Adrenal gland (tissue), 12 donors: Measurements from ENCODE around the gene DUOXA2. TPM values are rescaled to one million over a fixed set of nuclear protein-coding genes. Genes with fewer than 3 reads are reported as not detected.

Source experiments
- DNase-seq, 7 donors: peaks; one replicate each; pipeline ENCODE4 v3.0.0-alpha.2; 2019 to 2020
- H3K27ac ChIP-seq, 5 donors: fragments of 200-600 bp; sonication (generic) in 4 of 5; 1 replicate in 3 of 5; 2 replicates in 2 of 5; pipeline versions ENCODE4 v1.5.1 to v1.8.0; 2016 to 2020; ENCODE audit warnings: mild to moderate bottlenecking in 1 of 5
- H3K27me3 ChIP-seq: fragments of 200-600 bp; 2 replicates; pipeline ENCODE4 v1.8.0; 2021
- H3K36me3 ChIP-seq, 2 donors: fragments of 200-600 bp; replicated peaks in 1 of 2; 1 replicate in 1 of 2; 2 replicates in 1 of 2; pipeline versions ENCODE4 v1.5.1 to v1.8.0; 2018 to 2022
- H3K4me1 ChIP-seq, 2 donors: fragments of 200-600 bp; replicated peaks in 1 of 2; 1 replicate in 1 of 2; 2 replicates in 1 of 2; pipeline versions ENCODE4 v1.5.1 to v1.8.0; 2018 to 2021
- H3K4me3 ChIP-seq, 4 donors: fragments of 200-600 bp; sonication (generic) in 3 of 4; one replicate each; pipeline ENCODE4 v1.5.1; 2016 to 2018
- H3K9me3 ChIP-seq, 3 donors: fragments of 200-600 bp; sonication (generic) in 1 of 3; replicated peaks in 1 of 3; 1 replicate in 2 of 3; 2 replicates in 1 of 3; pipeline versions ENCODE4 v1.5.1 to v1.8.0; 2016 to 2021
- POLR2A ChIP-seq, 2 donors: fragments of 450-650 bp; IDR thresholded peaks; one replicate each; pipeline ENCODE4 v1.6.1; 2017; ENCODE audit warnings: antibody characterized with exemption in 2 of 2, mild to moderate bottlenecking in 2 of 2, moderate library complexity in 1 of 2
- WGBS, 4 donors: extraction: QIAGEN DNeasy Blood & Tissue Kit in 2 of 4; methylation state at CpG; one replicate each; pipeline versions ENCODE4 v1.1.5 to v1.1.7; 2013 to 2017; 5-methylcytosine and 5-hydroxymethylcytosine counted together
- intact Hi-C, 2 donors: fragments of 100-400 bp; cut with DNase I; formaldehyde crosslinking; loops; one replicate each; pipeline versions ENCODE4 v1.14.1 to v1.15.0; 2022 to 2023
- polyA plus RNA-seq, 3 donors: library from polyadenylated mRNA; stranded (reverse); fragments of 200-250 nt in 2 of 3; fragments of 350-450 nt in 1 of 3; fragmentation: Illumina TruSeq in 1 of 3; extraction: RNeasy Lipid Tissue Mini Kit (QIAGEN cat#74804) in 1 of 3; gene quantifications; one replicate each; pipeline ENCODE4 v1.2.3, GENCODE V29; 2013 to 2014
- total RNA-seq, 9 donors: library from RNA; depleted of rRNA in 4 of 9; stranded (reverse); fragments of >200 nt in 4 of 9; fragments of 120-200 nt in 1 of 9; fragmentation: NEBNext Ultra II Directional in 1 of 9; extraction: Animal tissue kit (Norgen Biotek cat#: 25700) in 1 of 9; gene quantifications; one replicate each; pipeline versions ENCODE4 v1.1.0 to v1.2.4, GENCODE V29; 2013 to 2023
- TF ChIP-seq, protein P1 (sequence below), 6 experiments: fragments of 450-650 bp in 4 of 6; fragments of 200-600 bp in 2 of 6; sonication (generic) in 1 of 6; IDR thresholded peaks; 1 replicate in 5 of 6; 2 replicates in 1 of 6; pipeline versions ENCODE4 v1.5.1 to v1.8.0; 2016 to 2021; ENCODE audit warnings: antibody characterized with exemption in 6 of 6, mild to moderate bottlenecking in 2 of 6, moderate library complexity in 1 of 6
- donor health status: healthy with polysubstance abuse.
- donor health status: Bipolar disorder and iron deficiency.
- donor health status: DM: yes; HTN: yes; CAD: no.
- donor health status: DM: no; HTN: no; CAD: no.
- donor health status: DM: no; HTN: no; CAD: no.
- donor health status: DM: yes; HTN: yes; CAD: no.

The DUOXA2 gene
- total and polyA plus RNA-seq, 12 donors = 0.11 to 4.1 (median 0.85) TPM; not detected in 4

DNA sequence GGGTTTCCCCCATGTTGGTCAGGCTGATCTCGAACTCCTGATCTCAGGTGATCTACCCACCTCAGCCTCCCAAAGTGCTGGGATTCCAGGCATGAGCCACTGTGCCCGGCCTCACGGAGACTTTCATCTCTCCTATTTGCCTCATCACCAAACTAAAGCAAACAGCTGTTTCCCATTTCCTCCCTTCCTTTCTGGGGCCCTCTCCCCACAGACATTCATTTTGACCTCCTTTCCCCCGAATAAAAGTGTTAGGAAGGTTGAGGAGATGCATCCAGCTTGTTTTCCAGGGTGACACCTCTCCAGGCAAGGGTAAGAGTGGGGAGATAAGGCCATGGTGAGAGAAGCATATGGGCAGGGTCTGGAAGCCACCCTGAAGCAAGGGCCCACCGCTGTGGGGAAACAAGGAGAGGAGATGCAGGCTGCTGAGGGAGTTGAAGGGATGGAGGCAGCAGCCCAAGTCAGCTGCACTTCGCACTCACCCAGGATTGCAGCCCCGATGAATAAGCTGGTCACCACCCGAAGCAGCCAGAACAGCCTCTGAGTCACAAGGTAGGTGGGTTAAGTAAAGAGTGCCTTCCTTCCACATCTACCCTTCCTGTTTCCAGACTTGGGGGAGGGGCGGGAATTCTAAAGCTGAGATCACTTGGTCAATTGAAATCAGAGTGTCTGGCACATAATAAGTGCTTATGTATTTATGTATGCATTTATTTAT lies 7.7 kb downstream of the DUOXA2 start:
- Histone ChIP-seq H3K9me3 (no peaks in the 10 kb centered on the region), H3K27ac (no peak overlapping the region), H3K36me3 (no peaks in the 10 kb centered on the region), H3K4me3 (no peak overlapping the region), H3K27me3 (peaks cover 12% of the 10 kb centered on the region), H3K4me1 (peaks cover 0 to 10% of the 10 kb centered on the region in 2 donors)
- WGBS, 4 donors = 61 to 67% (median 63%) methylated on average over 9 of the region's 9 CpGs
- TF ChIP-seq, protein P1, sequence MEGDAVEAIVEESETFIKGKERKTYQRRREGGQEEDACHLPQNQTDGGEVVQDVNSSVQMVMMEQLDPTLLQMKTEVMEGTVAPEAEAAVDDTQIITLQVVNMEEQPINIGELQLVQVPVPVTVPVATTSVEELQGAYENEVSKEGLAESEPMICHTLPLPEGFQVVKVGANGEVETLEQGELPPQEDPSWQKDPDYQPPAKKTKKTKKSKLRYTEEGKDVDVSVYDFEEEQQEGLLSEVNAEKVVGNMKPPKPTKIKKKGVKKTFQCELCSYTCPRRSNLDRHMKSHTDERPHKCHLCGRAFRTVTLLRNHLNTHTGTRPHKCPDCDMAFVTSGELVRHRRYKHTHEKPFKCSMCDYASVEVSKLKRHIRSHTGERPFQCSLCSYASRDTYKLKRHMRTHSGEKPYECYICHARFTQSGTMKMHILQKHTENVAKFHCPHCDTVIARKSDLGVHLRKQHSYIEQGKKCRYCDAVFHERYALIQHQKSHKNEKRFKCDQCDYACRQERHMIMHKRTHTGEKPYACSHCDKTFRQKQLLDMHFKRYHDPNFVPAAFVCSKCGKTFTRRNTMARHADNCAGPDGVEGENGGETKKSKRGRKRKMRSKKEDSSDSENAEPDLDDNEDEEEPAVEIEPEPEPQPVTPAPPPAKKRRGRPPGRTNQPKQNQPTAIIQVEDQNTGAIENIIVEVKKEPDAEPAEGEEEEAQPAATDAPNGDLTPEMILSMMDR (IDR thresholded peaks at IDR 0.05) = no peak
- no peak for TF ChIP-seq POLR2A (IDR thresholded peaks at IDR 0.05)
- peak in 1 of 7 donors; percentile 29 for DNase-seq
- intact Hi-C loops = no loop called here

DNA sequence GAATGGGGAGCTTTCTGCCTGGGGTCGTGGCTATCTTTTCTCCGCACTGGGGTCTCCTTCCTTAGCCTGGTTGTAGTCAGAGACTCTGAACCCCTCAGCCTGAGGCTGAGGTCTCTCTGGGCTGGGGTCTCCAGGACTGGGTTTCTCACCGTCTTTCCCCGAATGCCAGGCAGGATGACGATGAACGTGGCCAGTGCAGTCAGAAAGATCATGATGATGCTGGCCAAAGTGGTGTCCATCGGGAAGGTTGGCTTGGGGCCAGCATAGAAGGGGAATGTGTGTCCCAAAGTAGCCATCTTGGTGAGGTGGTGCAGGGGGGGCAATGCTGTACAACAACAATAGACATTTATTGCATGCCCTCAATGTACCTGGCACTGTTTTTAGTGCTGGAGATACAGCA lies 8.6 kb downstream of the DUOXA2 start:
- no peak for DNase-seq
- Histone ChIP-seq H3K9me3 (no peaks in the 10 kb centered on the region), H3K36me3 (no peaks in the 10 kb centered on the region), H3K27ac (no peak overlapping the region), H3K27me3 (peaks cover 4% of the 10 kb centered on the region), H3K4me1 (peaks cover 0 to 2% of the 10 kb centered on the region in 2 donors), H3K4me3 (no peak overlapping the region)
- TF ChIP-seq, protein P1 (IDR thresholded peaks at IDR 0.05) = no peak
- no peak for TF ChIP-seq POLR2A (IDR thresholded peaks at IDR 0.05)
- intact Hi-C loops = no loop called here
- WGBS, 4 donors = 75 to 85% (median 81%) methylated on average over 7 of the region's 7 CpGs

DNA sequence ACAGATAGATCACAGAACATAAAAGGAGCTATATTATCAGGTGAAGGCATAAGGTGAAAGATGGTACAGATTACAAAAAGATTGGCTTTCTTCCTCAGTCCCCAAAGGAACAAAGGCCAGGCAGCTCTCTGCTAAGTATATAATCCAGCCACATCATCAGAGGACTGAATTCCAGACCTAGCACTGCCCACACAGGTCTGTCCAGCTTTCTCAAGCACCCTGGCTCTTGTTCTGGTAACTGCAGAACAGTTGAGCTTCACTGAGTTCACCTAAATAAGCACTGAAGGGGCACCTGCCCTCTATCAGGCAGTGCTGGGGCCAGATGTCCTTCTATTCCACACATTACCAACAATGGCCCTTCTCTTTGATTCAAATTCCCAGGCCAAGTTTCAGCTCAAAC lies 9.3 kb downstream of the DUOXA2 start:
- no peaks in the 10 kb centered on the region for H3K4me1 ChIP-seq
- H3K27ac ChIP-seq = no peak overlapping the region
- H3K27me3 ChIP-seq = peaks cover 4% of the 10 kb centered on the region
- no peaks in the 10 kb centered on the region for H3K9me3 ChIP-seq
- no peak overlapping the region for H3K4me3 ChIP-seq
- no peak for DNase-seq
- TF ChIP-seq, protein P1 (IDR thresholded peaks at IDR 0.05) = no peak
- no peak for TF ChIP-seq POLR2A (IDR thresholded peaks at IDR 0.05)
- intact Hi-C loops = no loop called here
- H3K36me3 ChIP-seq = no peaks in the 10 kb centered on the region

DNA sequence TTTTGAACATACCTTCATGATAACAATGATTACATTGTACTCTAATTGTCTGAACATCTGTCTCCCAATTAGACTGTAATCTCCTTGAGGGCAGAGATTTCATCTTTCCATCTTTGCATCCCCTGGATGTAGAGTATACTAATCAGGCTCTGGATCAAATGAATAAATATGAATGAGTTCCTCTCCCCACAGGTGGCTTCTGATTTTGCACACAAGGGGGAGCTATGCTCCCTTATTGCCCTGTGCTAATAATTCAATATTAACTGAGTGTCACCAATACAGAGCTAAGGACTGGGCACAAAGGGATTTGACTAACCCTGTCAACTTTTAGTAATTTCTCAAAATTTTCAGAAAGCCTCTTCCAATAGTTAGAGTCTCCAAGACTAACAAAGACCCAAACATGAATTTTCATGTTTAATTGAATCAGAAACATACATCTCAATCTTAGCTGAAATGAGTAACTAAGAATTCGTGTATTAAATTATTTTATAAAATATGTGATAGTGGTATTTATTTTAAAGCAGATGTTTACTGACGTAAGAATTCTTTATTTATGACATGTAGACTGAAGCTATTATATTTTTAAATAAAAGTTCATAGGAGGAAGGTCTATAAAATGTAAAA lies 12.5 kb downstream of the DUOXA2 start:
- no peak overlapping the region for H3K4me3 ChIP-seq
- H3K36me3 ChIP-seq = no peaks in the 10 kb centered on the region
- intact Hi-C loops = no loop called here
- peak in 2 of 7 donors; percentile 37 to 55 for DNase-seq
- 41 to 64% (median 53%) methylated on average over 2 of the region's 2 CpGs for WGBS, 4 donors
- no peaks in the 10 kb centered on the region for H3K9me3 ChIP-seq
- no peak overlapping the region for H3K27ac ChIP-seq
- H3K27me3 ChIP-seq = peaks cover 18% of the 10 kb centered on the region
- H3K4me1 ChIP-seq = peaks cover 0 to 13% of the 10 kb centered on the region in 2 donors
- no peak for TF ChIP-seq POLR2A (IDR thresholded peaks at IDR 0.05)
- TF ChIP-seq, protein P1 (IDR thresholded peaks at IDR 0.05) = peak; percentile 34 to 65 (median 54)
